Left lobe of liver (tissue), 2 donors: ENCODE results near the gene NISCH. TPM values are rescaled to one million over a fixed set of nuclear protein-coding genes. Genes with fewer than 3 reads are reported as not detected.

Experiments
- ATAC-seq: fragments of 200-7000 bp; cut with Tn5 transposase; one replicate; pipeline ENCODE4 v1.9.1; 2020; ENCODE audit warnings: mild to moderate bottlenecking, moderate library complexity
- DNase-seq: peaks from one replicate; pipeline ENCODE4 v3.0.0-alpha.2; 2020; ENCODE audit warnings: low spot score
- total RNA-seq: library from RNA; stranded (reverse); gene quantifications from one replicate; pipeline ENCODE4 v1.2.1, GENCODE V29; 2021
- donor health status: DM: no; HTN: no; CAD: no; lungs with moderate emphysema.
- donor health status: DM: no; HTN: yes; CAD: no.

The NISCH gene
- total RNA-seq, 1 donor from 2014 or later: 39.3 TPM

DNA sequence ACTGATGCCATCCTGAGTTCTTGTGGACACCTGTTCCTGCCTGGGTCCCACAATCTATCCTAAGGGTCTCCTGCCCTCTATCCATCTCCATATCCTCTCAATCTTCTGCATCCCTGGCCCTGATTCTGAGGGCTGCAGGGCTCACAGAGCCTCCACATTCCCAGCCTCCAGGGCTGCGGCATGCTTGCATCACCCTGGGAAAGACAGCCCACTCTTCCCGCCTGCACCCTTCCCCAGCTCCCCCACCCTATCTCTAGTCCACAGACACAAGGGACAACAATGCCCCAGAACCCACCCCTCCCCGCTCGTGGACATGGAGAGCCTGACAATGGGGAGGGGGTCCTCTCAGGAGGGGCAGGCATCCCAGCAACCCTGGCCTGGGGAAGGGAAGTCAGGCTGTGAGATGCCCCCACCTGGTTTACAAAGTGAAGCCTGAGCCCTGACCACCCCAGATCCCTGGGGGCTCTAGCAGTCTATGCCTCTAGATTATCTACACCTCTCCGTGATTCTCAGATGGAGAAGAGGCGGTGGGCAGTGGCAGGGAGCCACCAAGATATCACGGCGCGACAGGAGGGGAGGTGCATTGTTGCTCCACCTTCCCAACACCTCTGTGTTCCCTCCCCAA lies 20.8 kb upstream of the NISCH start:
- ATAC-seq: no peak
- no peak for DNase-seq

DNA sequence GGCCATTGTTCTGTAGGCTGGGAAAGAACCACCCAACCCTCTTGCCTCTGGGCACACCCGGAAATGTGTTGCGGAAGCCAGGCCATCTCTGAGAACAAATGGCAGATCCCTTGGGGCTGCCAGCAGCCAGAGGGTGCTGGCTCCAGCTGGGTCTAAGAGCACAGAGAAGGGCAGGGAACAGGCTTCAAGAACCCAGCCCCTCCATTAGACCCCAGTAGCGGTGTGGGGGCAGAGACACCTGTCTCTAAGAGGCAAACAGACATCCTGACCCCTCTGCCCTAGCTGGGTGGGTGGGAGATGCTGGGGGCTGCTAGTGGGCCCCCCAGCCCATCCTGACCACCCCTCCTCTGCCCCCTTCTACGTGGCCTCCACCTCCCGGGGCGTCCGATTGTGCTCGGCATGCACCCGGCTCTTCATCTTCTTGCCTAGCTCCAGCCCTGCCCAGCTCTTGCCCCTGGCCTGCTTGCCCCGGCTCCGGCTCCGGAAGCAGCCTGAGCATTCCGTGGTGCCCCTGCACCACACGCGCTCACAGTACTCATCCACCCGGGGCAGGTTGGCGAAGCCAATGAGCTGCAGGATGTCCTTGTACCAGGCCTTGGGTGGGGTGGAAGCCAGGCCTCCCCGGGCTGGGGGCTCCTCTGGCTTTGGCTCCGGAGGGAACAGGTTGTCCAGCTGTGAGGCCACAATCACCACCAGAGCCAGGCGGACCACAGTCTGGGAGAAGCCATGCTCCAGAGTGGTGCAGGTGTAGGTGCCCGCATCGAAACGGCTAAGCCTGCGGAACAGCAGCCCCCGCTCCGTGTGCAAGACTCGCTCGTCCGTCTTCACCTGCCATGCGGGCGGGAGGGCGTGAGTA lies 19.9 kb upstream of the NISCH start:
- ATAC-seq (no peak), DNase-seq (no peak)

- no peak for ATAC-seq
- DNase-seq: no peak
Observed at GRCh38 chr3:52436500-52437149, 18.8 kb upstream of the NISCH start.

DNA sequence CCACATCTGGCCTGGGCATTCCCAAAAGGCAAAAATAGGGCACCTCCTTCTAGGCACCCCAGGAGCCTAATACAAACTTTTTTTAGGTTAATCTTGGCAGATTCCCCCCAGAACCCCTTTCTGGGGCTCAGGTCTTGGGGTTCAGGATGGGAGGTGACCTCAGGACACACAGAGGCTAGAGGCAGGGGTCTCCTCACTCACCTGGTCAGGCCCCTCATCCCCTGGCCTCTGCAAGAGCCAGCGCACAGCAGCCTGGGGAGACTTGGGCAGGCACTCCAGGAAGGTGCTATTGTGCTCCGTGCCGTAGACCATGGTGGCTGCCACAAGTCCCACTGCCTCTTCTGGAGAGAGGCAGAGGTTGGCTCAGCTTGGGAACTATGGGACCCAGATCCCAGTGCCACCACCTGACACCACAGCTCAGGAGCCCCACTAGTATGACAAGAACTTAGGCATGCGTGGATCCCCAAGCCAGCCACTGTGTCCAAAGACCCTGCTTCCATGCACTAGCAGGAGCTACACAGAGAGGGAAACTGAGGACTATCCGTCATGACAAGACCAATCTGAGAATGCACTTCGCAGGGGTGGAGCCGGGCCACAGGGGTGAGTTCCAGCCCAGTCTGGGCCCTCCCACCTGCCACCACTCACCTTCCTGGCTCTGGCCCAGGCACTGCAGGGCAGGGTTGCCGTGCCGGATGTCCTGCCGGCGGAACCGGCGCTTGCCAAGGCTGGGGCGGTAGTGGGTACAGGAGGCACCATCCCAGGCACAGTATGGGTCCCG lies 17.9 kb upstream of the NISCH start:
- ATAC-seq (no peak), DNase-seq (no peak)

GRCh38 chr3:52438104-52438376 lies 17.4 kb upstream of the NISCH start:
- ATAC-seq: no peak
- DNase-seq: no peak

DNA sequence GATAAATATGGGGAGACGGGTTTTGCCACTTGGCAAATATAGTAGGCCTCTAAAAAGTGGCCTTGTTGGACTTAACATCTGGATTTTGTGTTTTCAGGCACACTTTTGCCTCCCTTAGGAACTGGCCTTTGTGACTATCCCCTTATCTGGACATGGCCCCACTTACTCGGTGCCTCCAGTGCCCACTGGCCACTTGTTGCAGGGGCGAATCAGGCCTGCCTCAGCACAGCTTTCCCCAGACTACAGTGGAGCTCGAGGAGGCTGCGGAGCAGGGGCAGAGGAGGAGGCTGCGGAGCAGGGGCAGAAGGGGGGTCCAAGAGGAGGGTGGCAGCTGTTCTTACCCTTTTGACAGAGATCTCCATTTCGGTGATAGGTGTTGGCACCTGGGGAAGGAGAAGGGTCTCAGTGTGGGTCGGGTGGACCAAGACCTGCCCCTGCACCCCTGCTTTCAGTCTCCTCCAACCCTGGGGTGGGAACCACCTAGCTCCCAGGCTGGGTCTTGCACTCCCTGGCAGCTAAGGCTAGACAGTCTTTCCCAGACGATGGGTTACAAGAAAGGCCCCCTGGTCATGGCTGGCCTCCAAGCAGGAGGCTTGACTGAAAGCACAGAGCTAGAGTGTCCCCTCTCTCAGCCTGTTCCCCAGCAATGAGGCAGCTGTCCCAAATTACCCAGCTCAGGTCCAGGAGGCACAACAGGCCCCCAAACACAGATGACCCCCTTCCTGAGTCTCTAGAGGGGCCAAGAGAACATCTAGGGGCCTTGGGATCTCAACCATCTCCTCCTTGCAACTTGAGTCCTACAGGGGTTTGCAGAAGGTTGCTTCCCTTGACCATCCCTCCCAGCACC lies 16.6 kb upstream of the NISCH start:
- DNase-seq (no peak), ATAC-seq (no peak)

DNA sequence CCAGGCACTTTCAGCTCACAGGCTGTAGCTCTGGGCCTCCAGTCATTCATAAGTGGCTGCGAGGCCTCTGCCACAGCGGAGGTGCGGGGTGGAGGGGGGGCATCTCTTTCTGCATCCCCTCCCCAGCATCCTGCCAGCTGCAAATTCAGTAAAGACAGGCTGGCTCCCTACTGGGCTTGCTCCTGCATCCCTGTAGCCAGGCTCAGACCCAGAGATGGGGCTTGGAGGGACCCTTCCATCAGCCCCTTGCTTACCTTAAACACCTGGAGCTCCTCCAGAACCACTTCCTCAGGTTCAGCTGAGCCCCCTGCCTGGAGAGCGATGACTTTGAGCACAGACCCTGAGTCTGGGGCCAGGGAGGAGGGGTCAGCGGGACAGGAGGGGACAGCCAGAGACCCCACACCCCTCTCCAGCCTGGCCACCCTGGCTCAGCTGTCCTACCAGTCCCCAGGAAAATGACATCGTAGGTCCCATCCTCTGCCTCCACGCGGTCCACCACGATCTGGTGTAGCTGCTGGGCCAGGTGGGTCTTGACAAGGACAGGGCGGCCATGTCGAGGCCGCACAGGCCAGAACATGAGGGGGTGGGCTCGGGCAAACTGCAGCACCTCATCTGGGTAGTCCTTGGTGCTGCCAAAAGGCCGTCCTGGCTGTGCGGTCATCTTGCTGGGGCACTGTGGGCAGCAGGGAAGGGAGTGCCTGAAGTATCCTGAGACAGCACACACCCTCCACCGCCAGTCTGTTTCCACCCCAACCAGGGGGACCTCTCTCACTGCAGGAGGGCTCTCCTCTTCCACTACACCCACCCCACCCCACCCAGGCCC lies 15.8 kb upstream of the NISCH start:
- ATAC-seq (no peak), DNase-seq (no peak)

GRCh38 chr3:52440249-52440551 lies 15.2 kb upstream of the NISCH start:
- DNase-seq (no peak), ATAC-seq (no peak)

DNA sequence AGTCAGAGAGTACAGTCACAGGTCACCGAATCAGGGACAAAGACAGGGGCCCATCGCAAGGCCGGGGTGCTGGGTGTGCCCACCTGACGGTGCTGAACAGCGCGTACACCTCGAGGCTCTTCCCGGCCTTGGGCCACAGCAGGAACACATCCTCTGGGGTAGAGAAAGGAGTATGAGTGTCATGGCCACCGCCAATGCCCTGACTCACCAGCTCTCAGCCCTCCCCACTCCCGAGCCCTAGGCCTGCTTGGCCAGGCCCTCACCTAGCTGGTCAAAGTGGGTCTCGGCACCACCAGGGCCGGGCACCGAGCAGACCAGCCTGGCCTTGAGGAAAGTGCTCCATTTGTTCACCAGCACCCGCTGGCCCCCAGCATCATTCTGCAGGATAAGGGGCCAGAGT lies 14.7 kb upstream of the NISCH start:
- ATAC-seq: no peak
- no peak for DNase-seq

DNA sequence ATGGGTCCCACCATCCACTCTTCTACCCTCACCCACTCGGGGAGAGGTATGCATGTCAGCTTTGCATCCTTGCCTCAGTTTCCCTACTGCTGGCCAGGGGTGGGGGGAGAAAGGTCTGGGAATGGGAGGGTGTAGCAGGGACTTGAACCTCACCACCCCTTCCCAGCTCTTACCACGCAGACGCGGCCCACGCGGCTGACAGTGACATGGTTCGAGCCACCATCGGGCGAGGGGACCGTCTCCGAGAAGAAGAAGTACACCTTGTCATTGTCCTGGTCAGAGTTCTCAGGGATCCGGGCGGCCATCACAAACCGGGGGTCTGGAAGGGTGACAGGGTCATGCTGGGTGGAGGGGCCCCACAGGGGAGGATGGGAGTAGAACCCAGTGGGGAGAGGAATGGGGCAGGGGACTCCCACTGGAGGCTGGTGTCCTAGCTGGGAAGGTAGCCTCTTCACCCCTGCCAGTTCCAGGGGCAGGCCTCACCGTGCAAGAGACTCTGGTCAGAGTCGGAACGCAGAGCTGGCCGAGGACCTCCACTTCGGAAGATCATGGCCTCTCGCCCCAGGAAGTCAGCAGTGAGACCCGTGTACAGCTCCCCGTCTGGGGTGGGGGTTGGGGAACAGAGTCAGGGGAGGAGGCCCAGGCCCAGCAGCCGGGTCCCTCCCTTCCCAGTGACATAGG lies 14.2 kb upstream of the NISCH start:
- ATAC-seq (no peak), DNase-seq (no peak)

DNA sequence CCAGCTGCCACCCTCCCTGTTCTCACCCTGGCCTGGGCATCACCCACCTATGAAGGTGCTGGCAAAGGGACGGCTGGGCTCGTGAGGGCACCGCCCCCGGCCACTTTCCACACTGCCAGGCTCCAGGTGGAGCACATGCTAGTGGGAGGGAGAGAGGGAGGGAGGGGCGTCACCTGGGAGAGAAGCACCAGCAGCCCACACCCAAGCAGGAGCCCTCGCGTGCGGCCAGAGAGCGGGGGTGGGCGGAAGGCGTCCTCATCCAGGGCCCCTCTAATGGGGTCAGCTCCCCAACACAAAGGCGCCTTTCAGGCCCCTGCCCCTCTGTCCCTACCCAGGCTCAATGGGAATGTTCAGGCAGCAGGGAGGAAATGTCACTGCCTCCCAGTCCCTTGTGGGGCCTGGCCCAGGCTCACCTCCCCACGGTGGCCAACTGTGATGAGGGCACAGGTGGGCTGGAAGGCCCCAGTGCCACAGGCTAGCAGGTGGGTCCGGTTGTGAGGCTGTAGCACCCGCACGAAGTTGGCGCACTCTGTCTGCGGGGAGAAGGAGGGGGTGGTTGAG lies 13.6 kb upstream of the NISCH start:
- ATAC-seq (no peak), DNase-seq (no peak)

DNA sequence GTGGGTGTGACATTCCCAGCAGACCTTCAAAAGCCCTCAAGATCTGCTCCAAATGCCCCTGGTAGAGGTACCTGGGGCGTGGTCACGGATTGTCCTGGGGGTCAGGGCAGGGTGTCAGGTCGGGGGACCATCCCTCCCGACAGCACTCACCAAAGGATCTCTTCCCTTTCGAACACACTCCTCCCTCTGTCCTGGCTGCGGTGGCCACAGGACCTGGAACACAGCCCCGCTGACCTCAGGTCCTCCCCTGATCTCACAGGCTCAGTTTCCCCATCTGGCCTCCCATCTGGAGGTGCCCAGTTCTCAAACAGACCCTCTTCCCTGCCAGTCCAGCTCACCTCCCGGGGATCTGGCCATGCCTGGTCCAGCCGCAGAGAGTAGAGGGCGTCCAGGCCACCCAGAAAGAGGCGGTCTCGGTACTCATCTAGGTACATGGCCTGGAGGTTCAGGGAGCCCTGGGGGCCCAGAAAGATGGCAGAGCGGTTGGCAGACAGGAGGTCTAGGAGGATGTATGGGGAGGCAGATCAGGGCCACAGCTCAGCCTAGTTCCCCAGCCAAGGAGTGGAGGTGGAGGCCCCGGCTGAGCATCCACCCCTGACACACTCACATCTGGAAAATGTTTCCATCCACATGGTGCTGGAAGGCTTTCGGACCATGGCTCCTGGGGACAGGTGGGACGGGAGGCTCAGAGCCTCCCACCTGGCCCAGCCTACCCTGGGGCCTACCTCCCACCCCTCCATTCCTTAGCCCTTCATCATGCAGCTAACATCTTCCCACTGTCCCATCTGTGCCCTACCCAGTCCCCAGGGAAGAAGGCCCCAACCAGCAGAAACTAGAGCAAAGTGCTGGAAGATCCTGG lies 12.8 kb upstream of the NISCH start:
- ATAC-seq: no peak
- DNase-seq: no peak

DNA sequence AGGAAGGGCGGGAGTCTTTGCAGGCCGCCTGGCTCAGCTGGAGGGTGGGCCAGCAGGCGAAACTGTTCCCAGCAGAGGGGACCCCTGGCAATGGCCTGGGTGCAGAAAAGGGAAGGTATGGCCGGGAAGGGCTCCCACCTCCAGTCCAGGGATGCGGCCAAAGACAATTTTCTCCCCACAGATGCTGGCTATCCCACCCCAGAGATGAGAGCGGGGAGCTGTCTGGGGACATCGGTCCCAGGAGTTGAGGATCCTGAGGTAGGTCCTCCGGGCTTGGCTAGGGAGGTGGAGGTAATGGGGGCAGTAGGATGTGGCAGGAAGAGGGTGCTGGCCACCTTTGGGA lies 12.2 kb upstream of the NISCH start:
- DNase-seq (no peak), ATAC-seq (no peak)

DNA sequence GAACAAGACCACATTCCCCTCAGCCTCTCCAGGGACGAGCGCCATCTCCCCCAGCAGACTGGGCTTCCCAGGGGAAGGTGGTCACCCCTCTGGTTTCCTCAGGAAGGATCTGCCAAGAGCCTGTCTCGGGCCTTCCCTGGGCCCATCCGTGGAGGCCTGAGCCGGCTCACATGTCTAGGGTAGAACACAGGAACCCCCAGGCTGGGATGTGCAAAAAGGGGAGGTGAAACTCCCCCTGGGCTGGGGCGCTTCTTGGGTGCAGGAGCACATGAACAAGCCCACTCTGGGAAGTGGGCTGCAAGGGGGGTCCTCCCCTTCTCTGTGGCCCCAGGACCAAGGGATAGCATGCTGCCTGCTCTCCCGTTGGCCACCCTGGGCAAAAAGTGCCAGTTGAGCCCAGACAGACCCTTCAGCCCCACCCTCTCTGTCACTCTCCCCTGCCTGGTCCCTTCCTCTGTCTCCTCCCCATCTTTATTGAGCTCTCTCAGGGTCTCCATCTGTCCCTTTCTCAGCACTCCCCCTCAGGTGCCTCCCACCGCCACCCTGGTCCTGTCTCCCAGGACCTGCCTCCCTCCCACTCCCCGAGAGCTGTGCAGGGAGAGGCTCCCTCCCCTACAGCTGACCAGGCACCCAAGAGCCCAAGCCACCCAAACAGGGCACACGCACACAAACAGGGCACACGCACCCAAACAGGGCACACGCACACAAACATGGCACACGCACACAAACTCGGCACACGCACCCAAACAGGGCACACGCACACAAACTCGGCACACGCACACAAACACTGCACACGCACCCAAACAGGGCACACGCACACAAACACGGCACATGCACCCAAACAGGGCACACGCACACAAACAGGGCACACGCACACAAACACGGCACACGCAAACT lies 11.4 kb upstream of the NISCH start:
- ATAC-seq: no peak
- DNase-seq: no peak

DNA sequence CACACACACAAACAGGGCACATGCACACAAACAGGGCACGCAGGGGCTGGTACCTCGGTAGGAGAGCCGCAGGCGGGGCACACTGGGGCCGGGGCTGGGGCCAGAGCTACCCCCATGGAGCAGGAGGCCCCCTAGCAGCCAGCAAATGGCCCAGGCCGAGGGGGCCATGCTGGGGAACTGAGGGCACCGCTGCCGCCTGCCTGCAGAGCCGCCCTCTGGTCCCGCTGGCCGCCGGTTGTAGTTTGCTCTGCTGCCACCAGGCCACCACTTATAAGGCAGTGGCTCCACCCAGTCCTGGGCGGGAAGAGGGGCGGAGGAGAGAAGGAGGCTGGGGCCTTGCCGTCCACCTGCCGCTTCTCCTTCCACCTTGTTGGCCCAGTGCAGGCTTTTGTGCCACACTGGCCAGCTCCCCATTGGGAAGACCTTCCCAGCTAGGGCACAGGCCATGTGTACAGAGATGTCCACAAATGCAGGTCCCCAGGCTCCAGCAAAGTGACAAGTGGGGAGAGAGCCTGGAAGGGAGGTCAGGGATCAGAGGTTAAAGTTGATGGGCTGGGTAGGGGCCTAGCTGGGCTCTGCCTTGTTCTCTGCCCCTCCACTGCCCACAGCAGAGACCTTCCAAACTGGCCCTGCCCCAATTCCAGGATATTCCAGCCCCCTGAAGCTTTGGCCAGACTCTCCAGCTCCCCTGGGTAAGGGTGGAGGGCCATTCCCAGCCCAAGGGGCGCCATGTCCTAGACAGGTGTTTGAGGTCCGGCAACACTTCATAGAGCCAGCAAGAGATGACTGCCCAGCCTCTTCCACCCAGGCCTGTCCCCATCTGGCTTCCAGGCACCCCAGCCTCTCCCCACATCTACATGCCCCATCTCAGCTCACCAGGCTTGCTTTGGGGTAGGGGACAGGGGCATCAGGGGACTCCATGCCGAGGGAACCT lies 10.3 kb upstream of the NISCH start, which contains the start of gene SEMA3G:
Gene SEMA3G, minus strand, starts transcription at position 244 of the 934 bp plus-strand sequence. Its CDS starts 76 bp downstream, at position 168.
- ATAC-seq (peak; percentile 94), DNase-seq (peak; percentile 78)

DNA sequence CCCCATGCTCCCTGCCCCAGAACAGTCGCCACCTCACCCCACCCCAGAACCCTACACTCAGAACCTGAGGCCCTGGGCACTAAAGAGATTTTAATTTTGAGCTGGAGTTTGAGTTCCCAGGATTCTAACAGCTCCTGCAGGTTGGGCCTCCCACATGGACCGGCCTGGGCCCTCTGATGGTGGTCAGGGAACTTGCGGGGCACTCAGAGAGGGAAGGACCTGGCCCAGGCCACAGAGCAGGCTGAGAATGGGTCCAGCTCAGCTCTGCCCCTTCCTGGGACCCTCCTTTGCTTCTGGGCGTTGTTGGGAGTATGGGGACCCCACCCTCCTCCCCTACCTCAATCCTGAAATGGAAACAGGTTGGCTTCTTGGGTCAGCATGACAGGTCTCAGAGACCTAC lies 9.4 kb upstream of the NISCH start:
- ATAC-seq (no peak), DNase-seq (no peak)
